ENCODE measurements around the gene LCOR. TPM values are rescaled to one million over a fixed set of nuclear protein-coding genes. Genes with fewer than 3 reads are reported as not detected.

LCOR gene
- total and polyA plus RNA-seq, 4 experiments from 2014 or later = 15.0 to 44.9 (median 32.6) TPM

GRCh38 chr10:96904648-96905047 is 72.5 kb downstream of the LCOR start:
- H3K4me3 Mint-ChIP-seq = no peak overlapping the region
- H3K36me3 Mint-ChIP-seq = peaks cover 20 to 25% of the 10 kb centered on the region in 2 donors
- no peak overlapping the region for H3K27ac ChIP-seq (ENCODE audit: low read depth, low read length)
- POLR2A ChIA-PET (ENCODE audit: partially characterized antibody) = no interaction called here
- peaks cover 35 to 54% (median 45%) of the 10 kb centered on the region in 4 donors for H3K4me1 Mint-ChIP-seq
- H3K27ac Mint-ChIP-seq = peak overlapping the region in 1 of 7 donors; percentile 17
- CTCF ChIA-PET (ENCODE audit: partially characterized antibody) = no interaction called here
- H3K4me3 ChIP-seq (ENCODE audit: low read length in 2 of 2) = no peak overlapping the region
- no peaks in the 10 kb centered on the region for H3K27me3 Mint-ChIP-seq
- H3K36me3 ChIP-seq (ENCODE audit: insufficient read depth, low read length) = no peaks in the 10 kb centered on the region
- H3K9me3 Mint-ChIP-seq = no peaks in the 10 kb centered on the region
- H3K27me3 ChIP-seq (ENCODE audit: insufficient read depth, low read length) = no peaks in the 10 kb centered on the region
- no peak for DNase-seq
- peaks cover 22% of the 10 kb centered on the region for H3K4me1 ChIP-seq (ENCODE audit: insufficient read depth, low read length)
- intact Hi-C loops (cut with micrococcal nuclease) = no loop called here
- H3K9me3 ChIP-seq (ENCODE audit: control insufficient read depth in 1 of 2, low read length in 2 of 2) = no peaks in the 10 kb centered on the region

DNA sequence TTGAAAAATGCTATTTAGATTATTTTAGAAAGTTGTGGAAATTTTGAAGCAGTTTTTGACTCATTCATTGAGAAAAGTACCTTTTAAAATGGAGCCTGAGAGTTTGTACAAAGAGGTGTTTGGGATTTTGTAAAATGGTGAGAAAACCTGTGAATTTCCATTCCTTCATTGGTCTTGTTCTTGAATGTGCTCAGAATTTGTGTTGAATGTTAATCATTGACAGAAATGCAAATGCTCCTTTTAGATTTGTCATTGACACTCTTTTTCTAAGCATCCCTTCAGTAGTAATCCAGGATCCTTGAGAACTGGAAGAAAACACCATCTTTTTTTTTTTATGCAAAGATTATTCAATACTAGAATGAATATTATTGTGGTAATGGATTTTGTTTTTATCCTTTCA is 74.8 kb downstream of the LCOR start:
- no peak for DNase-seq
- Mint-ChIP-seq H3K4me1 (peaks cover 35 to 56% (median 44%) of the 10 kb centered on the region in 4 donors), H3K27ac (no peak overlapping the region), H3K27me3 (no peaks in the 10 kb centered on the region), H3K36me3 (peaks cover 21 to 23% of the 10 kb centered on the region in 2 donors), H3K4me3 (no peak overlapping the region), H3K9me3 (no peaks in the 10 kb centered on the region)
- Histone ChIP-seq H3K36me3 (ENCODE audit: insufficient read depth, low read length) (no peaks in the 10 kb centered on the region), H3K9me3 (ENCODE audit: control insufficient read depth in 1 of 2, low read length in 2 of 2) (no peaks in the 10 kb centered on the region), H3K4me1 (ENCODE audit: insufficient read depth, low read length) (peaks cover 21% of the 10 kb centered on the region), H3K4me3 (ENCODE audit: low read length in 2 of 2) (no peak overlapping the region), H3K27me3 (ENCODE audit: insufficient read depth, low read length) (no peaks in the 10 kb centered on the region), H3K27ac (ENCODE audit: low read depth, low read length) (no peak overlapping the region)
- CTCF ChIA-PET (ENCODE audit: partially characterized antibody) = no interaction called here
- intact Hi-C loops (cut with micrococcal nuclease) = no loop called here
- POLR2A ChIA-PET (ENCODE audit: partially characterized antibody) = no interaction called here

- H3K4me1 ChIP-seq (ENCODE audit: insufficient read depth, low read length) = peaks cover 5% of the 10 kb centered on the region
- intact Hi-C loops (cut with micrococcal nuclease) = no loop called here
- ChIA-PET CTCF (ENCODE audit: partially characterized antibody) (interaction anchor here (0.5 to 3.1 kb wide), 18 partner anchors 9 to 125 kb away, joined by 3 to 17 read pairs (median 4); no protein-coding TSS in a partner anchor), POLR2A (ENCODE audit: partially characterized antibody) (interaction anchor here (0.7 kb wide), 1 partner anchor 273 kb away, joined by 4 read pairs; no protein-coding TSS in a partner anchor)
- Mint-ChIP-seq H3K36me3 (peaks cover 35 to 41% of the 10 kb centered on the region in 2 donors), H3K9me3 (no peaks in the 10 kb centered on the region), H3K4me3 (no peak overlapping the region), H3K27ac (peak overlapping the region in 2 of 7 donors; percentile 13 to 19), H3K4me1 (peaks cover 15 to 36% (median 26%) of the 10 kb centered on the region in 4 donors), H3K27me3 (no peaks in the 10 kb centered on the region)
- no peaks in the 10 kb centered on the region for H3K27me3 ChIP-seq (ENCODE audit: insufficient read depth, low read length)
- no peaks in the 10 kb centered on the region for H3K36me3 ChIP-seq (ENCODE audit: insufficient read depth, low read length)
- H3K9me3 ChIP-seq (ENCODE audit: control insufficient read depth in 1 of 2, low read length in 2 of 2) = no peaks in the 10 kb centered on the region
- H3K4me3 ChIP-seq (ENCODE audit: low read length in 2 of 2) = no peak overlapping the region
- DNase-seq = peak in 4 of 5 donors; percentile 21 to 33 (median 30)
- no peak overlapping the region for H3K27ac ChIP-seq (ENCODE audit: low read depth, low read length)
Measured at GRCh38 chr10:96910488-96911395, 78.6 kb downstream of the LCOR start.

DNA sequence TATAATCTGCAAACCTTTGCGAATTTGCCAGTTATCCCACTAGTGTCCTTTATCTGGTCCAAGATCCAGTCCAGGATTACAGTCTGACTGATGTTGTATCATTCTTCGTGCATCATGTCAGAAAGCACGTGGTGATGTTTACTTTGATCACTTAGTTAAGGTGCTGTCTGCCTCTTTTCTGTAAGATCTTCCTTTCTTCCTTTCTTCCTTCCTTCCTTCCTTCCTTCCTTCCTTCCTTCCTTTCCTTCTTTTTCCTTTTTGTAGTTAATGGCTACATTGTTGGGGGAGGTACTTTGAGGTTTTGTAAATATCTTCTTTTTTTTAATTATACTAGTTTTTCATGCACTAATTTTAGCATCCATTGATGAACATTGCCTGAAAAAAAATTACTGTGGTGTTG is 80.3 kb downstream of the LCOR start:
- no peaks in the 10 kb centered on the region for H3K9me3 ChIP-seq (ENCODE audit: control insufficient read depth in 1 of 2, low read length in 2 of 2)
- H3K27ac Mint-ChIP-seq = no peak overlapping the region
- no peak overlapping the region for H3K27ac ChIP-seq (ENCODE audit: low read depth, low read length)
- H3K4me3 ChIP-seq (ENCODE audit: low read length in 2 of 2) = no peak overlapping the region
- peaks cover 5% of the 10 kb centered on the region for H3K4me1 ChIP-seq (ENCODE audit: insufficient read depth, low read length)
- ChIA-PET CTCF (ENCODE audit: partially characterized antibody) (interaction anchor here (1.0 to 1.7 kb wide), 3 partner anchors 9 to 112 kb away, joined by 3 to 7 read pairs (median 3); no protein-coding TSS in a partner anchor), POLR2A (ENCODE audit: partially characterized antibody) (no interaction called here)
- H3K9me3 Mint-ChIP-seq = no peaks in the 10 kb centered on the region
- H3K27me3 ChIP-seq (ENCODE audit: insufficient read depth, low read length) = no peaks in the 10 kb centered on the region
- intact Hi-C loops (cut with micrococcal nuclease) = no loop called here
- no peaks in the 10 kb centered on the region for H3K27me3 Mint-ChIP-seq
- DNase-seq = no peak
- peaks cover 16 to 39% (median 28%) of the 10 kb centered on the region in 4 donors for H3K4me1 Mint-ChIP-seq
- H3K36me3 Mint-ChIP-seq = peaks cover 39 to 46% of the 10 kb centered on the region in 2 donors
- H3K36me3 ChIP-seq (ENCODE audit: insufficient read depth, low read length) = no peaks in the 10 kb centered on the region
- H3K4me3 Mint-ChIP-seq = no peak overlapping the region

GRCh38 chr10:96913906-96914305 is 81.8 kb downstream of the LCOR start:
- Mint-ChIP-seq H3K36me3 (peaks cover 32 to 43% of the 10 kb centered on the region in 2 donors), H3K27me3 (no peaks in the 10 kb centered on the region), H3K4me1 (peaks cover 19 to 50% (median 37%) of the 10 kb centered on the region in 4 donors), H3K9me3 (no peaks in the 10 kb centered on the region), H3K27ac (no peak overlapping the region), H3K4me3 (no peak overlapping the region)
- Histone ChIP-seq H3K4me1 (ENCODE audit: insufficient read depth, low read length) (peaks cover 5% of the 10 kb centered on the region), H3K27me3 (ENCODE audit: insufficient read depth, low read length) (no peaks in the 10 kb centered on the region), H3K27ac (ENCODE audit: low read depth, low read length) (no peak overlapping the region), H3K4me3 (ENCODE audit: low read length in 2 of 2) (no peak overlapping the region), H3K36me3 (ENCODE audit: insufficient read depth, low read length) (no peaks in the 10 kb centered on the region), H3K9me3 (ENCODE audit: control insufficient read depth in 1 of 2, low read length in 2 of 2) (no peaks in the 10 kb centered on the region)
- ChIA-PET CTCF (ENCODE audit: partially characterized antibody) (interaction anchor here (1.3 kb wide), 1 partner anchor 18 kb away, joined by 3 read pairs; no protein-coding TSS in a partner anchor), POLR2A (ENCODE audit: partially characterized antibody) (no interaction called here)
- intact Hi-C loops (cut with micrococcal nuclease) = no loop called here
- no peak for DNase-seq

GRCh38 chr10:96917628-96918027 is 85.5 kb downstream of the LCOR start:
- no peak for DNase-seq
- Mint-ChIP-seq H3K27ac (peak overlapping the region in 5 of 7 donors; percentile 5 to 63 (median 19)), H3K9me3 (no peaks in the 10 kb centered on the region), H3K36me3 (peaks cover 22 to 35% of the 10 kb centered on the region in 2 donors), H3K27me3 (no peaks in the 10 kb centered on the region), H3K4me3 (no peak overlapping the region), H3K4me1 (peaks cover 18 to 40% (median 27%) of the 10 kb centered on the region in 4 donors)
- Histone ChIP-seq H3K9me3 (ENCODE audit: control insufficient read depth in 1 of 2, low read length in 2 of 2) (no peaks in the 10 kb centered on the region), H3K4me1 (ENCODE audit: insufficient read depth, low read length) (no peaks in the 10 kb centered on the region), H3K4me3 (ENCODE audit: low read length in 2 of 2) (no peak overlapping the region), H3K36me3 (ENCODE audit: insufficient read depth, low read length) (no peaks in the 10 kb centered on the region), H3K27ac (ENCODE audit: low read depth, low read length) (no peak overlapping the region), H3K27me3 (ENCODE audit: insufficient read depth, low read length) (no peaks in the 10 kb centered on the region)
- ChIA-PET CTCF (ENCODE audit: partially characterized antibody) (no interaction called here), POLR2A (ENCODE audit: partially characterized antibody) (no interaction called here)
- intact Hi-C loops (cut with micrococcal nuclease) = no loop called here

DNA sequence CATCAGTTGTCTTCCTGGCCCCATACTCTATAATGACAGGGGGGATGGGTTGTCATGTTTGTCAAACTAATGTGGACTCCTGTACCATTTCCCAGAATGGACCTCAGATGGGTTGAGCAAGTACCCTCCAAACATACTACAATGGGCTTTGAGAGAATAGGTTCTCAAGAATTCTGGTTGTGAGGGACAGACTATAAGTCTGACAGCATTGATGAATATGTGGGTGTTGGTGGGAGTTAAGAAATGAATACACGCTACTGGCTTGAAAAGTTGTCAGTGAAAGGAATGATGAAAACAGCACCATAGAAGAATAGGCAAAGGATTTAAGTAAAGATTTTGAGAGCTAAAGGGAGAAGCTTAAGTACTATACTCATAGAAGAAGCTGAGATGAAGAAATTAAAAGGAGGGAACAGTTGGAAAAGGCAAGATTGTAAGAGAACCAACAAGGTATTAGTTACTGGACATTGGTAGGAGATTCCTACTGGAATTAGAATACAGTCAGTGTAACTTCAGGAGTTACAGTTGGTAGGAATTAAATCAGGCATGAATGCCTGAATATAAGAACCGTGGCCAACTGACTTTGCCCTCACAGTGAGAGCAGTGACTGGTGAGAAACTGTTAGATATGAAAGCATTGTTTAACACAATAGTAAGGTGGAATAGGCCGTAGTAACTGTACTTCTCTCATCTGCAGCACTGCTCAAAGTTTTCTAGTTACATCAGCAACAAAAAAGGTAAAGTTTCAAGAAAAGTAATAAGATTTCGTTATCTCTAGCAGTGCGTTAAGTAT is 86.3 kb downstream of the LCOR start:
- no peaks in the 10 kb centered on the region for H3K36me3 ChIP-seq (ENCODE audit: insufficient read depth, low read length)
- DNase-seq = no peak
- no peak overlapping the region for H3K4me3 Mint-ChIP-seq
- no peaks in the 10 kb centered on the region for H3K27me3 ChIP-seq (ENCODE audit: insufficient read depth, low read length)
- H3K27me3 Mint-ChIP-seq = no peaks in the 10 kb centered on the region
- H3K4me3 ChIP-seq (ENCODE audit: low read length in 2 of 2) = no peak overlapping the region
- no peaks in the 10 kb centered on the region for H3K4me1 ChIP-seq (ENCODE audit: insufficient read depth, low read length)
- intact Hi-C loops (cut with micrococcal nuclease) = no loop called here
- H3K9me3 Mint-ChIP-seq = no peaks in the 10 kb centered on the region
- peaks cover 21 to 35% of the 10 kb centered on the region in 2 donors for H3K36me3 Mint-ChIP-seq
- H3K4me1 Mint-ChIP-seq = peaks cover 18 to 36% (median 28%) of the 10 kb centered on the region in 4 donors
- ChIA-PET CTCF (ENCODE audit: partially characterized antibody) (no interaction called here), POLR2A (ENCODE audit: partially characterized antibody) (no interaction called here)
- H3K27ac ChIP-seq (ENCODE audit: low read depth, low read length) = no peak overlapping the region
- peak overlapping the region in 4 of 7 donors; percentile 5 to 39 (median 12) for H3K27ac Mint-ChIP-seq
- H3K9me3 ChIP-seq (ENCODE audit: control insufficient read depth in 1 of 2, low read length in 2 of 2) = no peaks in the 10 kb centered on the region
